GM19372 (cell line): ENCODE measurements around the gene AQP11.
"Not testable (repeated sequence)": the region's sequence is repeated elsewhere in the genome, so short reads cannot be mapped to it uniquely, and the experiment has no call there.

ENCODE experiments used
- ATAC-seq: cut with Tn5 transposase; IDR thresholded peaks from one replicate; pipeline ENCODE4 v1.9.1; 2021; ENCODE audit warnings: mild to moderate bottlenecking, low read depth, moderate library complexity; ENCODE audit not compliant: unreplicated experiment

Gene AQP11, protein sequence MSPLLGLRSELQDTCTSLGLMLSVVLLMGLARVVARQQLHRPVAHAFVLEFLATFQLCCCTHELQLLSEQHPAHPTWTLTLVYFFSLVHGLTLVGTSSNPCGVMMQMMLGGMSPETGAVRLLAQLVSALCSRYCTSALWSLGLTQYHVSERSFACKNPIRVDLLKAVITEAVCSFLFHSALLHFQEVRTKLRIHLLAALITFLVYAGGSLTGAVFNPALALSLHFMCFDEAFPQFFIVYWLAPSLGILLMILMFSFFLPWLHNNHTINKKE

DNA sequence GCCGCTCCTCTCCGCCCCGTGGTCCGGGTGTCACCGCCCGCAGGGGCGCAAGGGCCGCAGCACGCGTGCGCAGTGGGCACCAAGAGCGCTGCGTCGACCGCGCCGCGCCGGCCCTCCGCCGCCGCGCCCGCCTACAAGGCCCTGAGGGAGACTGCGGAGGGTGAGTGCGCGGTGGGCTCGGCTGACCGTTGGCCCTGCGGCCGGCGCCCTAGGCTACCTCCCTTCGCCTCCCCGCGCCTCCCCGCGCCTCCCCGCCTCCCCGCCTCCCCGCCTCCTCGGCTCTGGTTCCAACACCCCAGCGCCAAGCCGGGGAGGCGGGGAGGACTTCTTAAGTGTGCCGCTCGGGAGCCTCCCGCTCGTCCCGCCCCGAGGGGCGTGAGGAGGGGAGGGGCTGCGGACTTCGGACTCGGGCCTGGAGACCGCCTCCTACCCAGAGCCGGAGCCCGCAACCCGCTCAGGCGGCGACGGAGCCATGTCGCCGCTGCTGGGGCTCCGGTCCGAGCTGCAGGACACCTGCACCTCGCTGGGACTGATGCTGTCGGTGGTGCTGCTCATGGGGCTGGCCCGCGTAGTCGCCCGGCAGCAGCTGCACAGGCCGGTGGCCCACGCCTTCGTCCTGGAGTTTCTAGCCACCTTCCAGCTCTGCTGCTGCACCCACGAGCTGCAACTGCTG is at the start of gene AQP11:
Gene AQP11 (plus strand): TSS at position 433 of the 673 bp plus-strand sequence. CDS start 40 bp downstream, at position 473.
- peak; percentile 83 for ATAC-seq

DNA sequence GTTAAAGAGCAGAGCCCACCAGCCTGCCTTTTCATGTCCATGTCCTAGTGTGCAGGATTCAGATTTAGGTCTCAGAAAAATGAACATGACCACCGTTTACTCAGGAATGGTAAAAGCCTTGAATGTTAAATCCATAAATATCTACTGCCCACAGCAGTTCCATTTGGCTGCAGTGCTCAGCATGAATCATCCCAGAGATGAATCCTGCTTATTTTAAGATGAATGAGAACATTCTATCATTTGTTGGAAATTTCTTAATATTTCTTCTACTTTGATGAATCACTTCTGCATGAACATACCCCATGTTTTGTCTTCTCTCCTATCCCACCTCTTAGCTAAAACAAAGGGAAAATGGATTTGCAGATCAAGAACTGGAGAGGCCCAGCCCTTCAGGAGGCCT is 47.5 kb upstream of the AQP11 start:
- ATAC-seq = no peak

DNA sequence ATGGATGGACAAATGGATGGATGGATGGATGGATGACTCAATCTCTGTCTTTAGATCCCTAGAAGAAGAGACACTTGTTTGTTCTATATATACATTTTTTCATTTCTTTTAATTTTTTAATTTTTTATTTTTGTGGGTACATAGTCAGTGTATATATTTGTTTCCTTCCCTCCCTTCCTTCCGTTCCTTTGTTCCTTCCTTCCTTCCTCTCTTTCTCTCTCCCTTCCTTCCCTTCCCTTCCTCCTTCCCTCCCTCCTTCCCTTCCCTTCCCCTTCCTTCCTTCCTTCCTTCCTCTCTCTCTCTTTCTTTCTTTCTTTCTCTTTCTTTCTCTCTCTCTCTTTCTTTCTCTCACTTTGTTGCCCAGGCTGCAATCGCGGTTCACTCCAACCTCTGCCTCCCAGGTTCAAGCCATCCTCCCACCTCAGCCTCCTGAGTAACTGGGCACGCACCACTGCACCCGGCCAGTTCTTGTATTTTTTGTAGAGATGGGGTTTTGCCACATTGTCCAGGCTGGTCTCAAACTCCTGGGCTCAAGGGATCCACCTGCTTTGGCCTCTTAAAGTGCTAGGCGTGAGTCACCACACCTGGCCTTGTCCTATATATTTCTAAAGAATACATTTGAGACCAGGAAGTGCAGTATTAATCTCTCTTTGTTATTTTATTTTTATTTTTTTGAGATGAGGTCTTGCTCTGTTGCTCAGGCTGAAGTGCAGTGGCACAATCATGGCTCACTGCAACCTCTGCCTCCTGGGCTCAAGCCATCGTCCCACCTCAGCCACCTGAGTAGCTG is 42.5 kb upstream of the AQP11 start:
- ATAC-seq = no peak

DNA sequence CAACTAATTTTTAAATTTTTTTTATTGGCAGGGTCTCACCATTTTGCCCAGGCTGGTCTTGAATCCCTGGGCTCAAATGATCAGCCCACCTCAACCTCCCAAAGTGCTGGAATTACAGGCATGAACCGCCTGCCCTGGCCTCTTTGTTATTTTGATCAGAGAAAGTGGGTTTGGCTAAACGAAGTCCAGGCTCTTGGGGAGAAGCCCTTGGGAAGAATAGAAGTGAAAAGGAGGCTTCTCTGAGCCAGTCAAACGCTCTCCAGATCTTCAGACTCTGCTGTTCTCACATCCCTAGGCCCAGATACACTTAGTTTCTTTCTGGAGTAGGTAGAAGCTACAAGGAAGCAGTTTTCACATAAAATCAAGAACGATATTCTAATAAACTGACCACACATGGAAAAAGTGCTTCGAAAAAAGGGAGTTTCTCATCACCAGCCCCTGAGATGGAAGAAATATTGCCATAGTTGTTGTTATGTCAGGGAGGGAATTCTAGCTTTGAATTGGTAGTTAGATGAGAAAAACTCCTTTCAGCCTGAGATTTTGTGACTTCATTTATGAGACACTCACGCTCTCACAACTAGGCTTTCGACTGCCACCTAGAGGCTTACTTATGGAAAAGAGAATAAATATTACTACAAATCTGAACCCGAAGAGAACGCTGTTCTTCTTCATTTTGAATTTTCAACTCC is 41.7 kb upstream of the AQP11 start:
- ATAC-seq = no peak

DNA sequence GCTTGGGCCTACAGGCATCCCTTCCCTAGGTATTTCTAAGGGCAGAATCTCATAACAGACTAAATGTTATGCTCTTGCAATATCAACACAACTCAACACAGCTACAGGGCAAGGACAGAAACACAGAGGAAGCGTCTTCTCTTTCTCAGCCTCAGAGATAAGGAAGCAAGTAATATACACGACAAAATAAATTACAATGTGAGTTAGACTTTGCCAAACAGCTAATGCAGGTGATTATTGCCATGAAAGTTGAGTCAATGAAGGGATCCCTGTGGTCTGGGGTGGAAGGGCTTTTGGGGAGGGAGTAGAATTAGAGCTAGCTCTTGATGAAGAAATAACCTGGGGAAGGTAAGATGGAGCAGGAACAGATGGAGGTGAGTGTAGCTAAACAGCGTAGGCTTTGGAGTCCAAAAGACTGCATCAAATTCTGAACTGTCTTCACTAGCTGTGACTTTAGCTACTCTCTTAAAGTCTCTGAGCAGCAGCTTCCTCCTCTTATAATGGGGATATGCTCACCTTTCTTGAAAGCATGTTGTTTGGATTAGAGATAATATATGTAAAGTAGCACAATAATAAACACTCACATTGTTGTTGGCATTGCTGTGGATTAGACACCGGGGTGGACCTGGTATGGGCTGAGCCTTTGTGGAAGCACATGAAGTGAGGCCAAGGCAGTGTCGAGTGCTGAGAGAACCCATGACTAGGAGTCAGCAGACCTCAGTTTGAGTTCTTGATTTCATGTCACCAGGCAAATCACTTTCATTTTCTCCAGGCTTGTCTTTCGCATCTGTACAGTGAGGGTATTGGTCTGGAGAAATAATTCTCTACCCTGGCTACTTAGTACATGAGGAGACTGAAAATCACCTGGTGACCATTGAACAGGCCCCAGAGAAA is 41.0 kb upstream of the AQP11 start:
- ATAC-seq = no peak

DNA sequence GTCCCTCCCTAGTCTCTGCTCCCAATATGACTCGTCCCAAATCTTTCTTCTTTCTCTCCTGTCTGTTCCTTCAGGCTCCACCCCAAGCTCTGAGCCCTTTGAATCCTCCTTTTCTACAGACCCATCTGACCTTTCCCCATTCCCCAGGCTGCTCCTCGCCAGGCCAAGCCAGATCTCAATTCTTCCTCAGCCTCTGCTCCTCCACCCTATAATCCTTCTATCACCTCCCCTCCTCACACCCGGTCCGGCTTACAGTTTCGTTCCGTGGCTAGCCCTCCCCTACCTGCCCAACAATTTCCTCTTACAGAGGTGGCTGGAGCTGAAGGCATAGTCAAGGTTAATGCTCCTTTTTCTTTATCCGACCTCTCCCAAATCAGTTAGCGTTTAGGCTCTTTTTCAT is 38.3 kb upstream of the AQP11 start:
- not testable (repeated sequence) for ATAC-seq

DNA sequence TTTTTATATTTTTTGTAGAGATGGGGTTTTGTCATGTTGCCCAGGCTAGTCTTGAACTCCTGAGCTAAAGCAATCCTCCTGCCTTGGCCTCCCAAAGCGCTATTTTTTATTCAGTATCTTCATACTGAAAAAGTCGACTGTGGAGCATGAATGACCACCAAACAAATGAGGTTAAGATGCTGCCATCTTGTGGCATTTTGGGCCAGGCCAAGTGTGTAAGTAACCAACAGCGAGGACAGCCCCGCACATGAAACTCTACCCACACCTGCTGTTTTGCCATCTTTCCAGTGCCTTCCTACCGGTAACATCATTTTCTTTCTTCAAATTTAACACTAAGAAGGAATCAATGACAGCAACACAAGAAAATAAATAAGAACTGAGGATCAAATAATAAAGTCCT is 32.2 kb upstream of the AQP11 start:
- no peak for ATAC-seq

DNA sequence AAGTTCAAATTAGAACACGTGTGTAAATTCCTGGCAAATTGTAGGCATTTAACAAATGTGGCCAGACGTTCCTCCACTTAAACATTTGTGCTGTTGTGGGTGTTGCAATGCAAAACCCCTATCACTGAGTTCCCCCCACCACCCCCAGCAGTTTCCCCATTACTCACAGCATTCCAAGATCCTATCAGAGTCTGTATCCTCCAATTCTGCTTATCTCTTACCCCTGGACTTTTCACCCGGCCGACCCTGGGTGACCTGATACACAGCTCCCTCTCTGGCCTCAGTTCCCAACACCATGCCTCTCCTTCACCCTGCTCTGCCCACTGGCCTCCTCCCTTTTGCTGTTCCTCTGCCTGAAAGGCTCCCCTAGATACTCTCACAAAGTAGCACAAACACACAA is 31.4 kb upstream of the AQP11 start:
- no peak for ATAC-seq

DNA sequence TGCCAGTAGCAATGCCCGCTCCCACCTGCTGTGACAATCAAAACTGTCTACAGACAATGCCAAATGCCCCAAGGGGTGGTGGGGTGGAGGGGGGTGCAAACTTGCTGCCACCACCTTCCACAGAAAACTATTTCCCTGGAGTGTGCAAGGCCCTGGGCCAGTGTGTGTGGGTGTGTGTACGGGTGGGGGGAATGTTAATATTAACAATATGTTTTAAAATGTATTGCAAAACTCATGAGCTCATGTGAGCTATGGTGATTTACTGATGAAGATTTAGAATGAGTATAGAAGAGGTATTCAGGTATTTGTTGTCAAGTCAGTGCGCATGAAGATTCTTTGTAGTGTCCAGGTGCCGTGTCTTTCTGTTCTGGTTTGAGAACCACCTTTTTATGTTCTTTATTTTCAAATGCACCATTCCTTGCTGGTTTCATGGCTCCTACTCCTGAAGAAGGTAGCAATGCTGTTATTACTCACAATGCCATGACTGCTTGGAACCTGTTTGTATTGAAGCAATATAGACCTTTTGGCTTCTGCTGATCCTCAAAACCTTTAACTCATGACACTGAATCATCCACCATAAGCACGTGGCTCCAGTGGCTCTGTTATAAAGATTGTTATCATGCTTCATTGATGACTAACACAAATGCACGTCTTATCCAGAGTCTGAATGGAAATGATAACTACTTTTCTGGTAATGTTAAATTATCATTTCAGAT is 29.9 kb upstream of the AQP11 start:
- no peak for ATAC-seq

DNA sequence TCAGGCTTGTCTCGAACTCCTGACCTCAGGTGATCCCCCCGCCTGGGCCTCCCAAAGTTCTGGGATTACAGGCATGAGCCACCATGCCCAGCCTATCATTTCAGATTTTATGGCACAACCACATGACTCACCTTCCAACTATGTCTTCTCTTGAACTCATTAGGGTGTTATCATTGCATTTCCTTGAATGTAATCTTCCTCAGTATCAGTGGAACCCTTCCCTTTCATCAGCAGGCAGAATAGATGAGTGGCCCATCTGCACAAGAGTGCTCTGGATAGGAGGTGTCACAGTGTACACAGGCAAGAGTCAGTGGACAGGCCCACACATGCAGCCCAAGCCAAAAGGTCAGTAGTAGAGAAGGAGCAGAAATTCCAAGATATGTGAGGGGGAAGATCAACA is 29.1 kb upstream of the AQP11 start:
- ATAC-seq = no peak

DNA sequence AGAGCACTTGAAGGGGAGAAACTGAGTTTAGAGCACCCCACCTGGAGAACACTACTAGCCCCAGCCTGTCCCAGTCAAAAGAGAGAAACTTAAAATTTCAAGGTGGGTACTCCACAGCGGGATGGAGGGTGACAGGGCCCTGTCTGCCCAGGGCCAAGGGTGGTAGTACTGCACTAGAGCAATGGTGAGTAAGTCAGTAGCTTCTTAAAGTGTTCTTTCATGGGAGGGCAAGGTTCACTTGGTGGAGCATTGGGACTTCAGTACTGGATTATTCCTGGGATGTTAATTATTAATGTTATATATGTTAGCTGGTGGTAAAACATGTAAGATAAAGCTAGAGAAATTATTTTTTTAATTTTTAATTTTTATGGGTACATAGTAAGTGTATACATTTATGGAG is 28.5 kb upstream of the AQP11 start:
- no peak for ATAC-seq

DNA sequence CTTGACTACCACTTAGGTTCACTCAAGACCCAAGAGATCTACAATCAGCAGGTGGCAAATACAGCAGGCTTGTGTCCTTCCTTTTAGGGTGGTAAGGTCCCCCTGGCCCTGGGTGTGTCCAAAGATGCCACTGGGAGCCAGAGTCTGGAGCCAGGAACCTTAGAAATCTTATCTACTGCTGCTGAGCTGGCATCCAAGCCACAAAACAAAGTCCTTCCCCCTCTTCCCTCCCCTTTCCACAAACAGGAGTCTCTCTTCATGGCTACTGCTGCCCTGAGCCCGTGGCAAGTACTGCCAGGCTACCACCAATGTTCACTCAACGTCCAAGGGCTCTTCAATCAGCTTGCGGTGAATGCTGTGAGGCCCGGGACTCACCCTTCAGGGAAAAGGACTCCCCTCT is 21.4 kb upstream of the AQP11 start:
- ATAC-seq = no peak

DNA sequence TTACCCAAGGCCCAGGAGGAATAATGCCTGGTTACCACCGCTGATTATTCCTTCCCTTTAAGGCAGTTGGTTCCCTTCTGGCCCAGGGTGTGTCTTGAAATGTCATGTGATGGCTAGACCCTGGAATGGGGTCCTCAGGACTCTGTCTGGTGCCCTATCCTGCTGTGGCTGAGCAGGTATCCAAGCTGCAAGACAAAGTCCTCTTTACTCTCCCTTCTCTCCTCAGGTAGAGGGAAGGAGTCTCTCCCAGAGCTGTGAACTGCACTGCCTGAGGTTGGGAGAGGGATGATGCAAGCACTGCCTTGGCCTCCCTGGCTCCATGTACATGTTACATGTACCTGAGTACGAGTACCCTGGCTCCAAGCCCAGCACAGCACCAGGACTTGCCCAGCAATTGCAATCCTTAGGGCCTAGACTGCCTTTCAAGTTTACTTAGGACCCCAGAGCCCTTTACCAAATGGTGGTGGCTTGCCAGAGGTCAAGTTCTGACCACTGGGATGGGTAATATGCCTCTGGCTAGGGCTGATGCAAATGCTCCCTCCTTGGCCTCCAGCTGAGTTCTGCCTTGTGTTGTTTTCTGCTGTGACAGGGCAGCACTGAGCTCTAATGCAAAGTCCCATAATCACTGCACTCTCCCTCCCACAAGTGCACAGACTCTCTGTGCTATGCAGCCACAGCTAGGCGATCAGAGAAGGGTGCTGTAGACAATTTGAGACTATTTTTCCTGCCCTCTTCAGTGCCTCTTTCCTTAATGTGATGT is 20.7 kb upstream of the AQP11 start:
- no peak for ATAC-seq

DNA sequence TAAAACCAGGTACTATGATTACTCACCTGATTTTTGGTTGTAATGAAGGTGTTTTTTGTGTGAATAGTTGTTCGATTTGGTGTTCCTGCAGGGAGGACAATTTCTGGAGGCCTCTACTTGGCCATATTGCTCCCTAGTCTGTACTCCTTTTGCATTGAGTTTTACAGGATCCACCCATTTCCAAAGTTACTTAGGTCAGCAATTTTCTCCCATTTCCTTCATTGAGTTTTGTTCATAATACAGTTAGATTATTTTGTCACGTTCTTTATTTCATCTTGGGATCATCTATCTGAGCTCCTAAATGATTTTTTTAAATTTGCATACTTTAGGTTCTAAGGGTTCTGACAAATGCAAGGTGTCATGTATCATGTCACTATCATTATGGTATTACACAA is 20.1 kb upstream of the AQP11 start:
- no peak for ATAC-seq

DNA sequence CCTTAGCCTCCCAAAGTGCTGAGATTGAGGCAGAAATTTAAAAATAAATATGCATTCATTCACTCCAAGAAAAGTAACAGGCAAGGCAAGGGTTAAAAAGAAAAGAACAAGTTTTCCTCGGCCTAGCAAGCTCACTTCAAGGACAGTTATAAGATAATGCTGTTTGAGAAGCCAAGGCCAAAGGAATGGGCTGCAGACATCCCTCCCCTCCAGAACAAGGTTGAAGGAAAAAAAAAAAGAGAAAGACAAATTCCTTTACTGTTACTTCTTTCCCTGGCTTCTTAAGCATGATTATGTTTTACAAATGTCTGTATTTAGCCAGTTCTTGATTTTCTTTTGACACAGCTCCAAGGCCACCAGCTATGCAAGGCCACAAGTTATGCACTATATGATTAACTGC is 18.9 kb upstream of the AQP11 start:
- not testable (repeated sequence) for ATAC-seq

DNA sequence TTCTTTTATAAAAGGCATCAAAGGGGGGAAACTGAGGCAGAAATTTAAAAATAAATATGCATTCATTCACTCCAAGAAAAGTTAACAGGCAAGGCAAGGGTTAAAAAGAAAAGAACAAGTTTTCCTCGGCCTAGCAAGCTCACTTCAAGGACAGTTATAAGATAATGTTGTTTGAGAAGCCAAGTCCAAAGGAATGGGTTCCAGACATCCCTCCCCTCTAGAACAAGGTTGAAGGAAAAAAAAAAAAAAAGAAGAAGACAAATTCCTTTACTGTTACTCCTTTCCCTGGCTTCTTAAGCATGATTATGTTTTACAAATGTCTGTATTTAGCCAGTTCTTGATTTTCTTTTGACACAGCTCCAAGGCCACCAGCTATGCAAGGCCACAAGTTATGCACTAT is 14.3 kb upstream of the AQP11 start:
- ATAC-seq = not testable (repeated sequence)

DNA sequence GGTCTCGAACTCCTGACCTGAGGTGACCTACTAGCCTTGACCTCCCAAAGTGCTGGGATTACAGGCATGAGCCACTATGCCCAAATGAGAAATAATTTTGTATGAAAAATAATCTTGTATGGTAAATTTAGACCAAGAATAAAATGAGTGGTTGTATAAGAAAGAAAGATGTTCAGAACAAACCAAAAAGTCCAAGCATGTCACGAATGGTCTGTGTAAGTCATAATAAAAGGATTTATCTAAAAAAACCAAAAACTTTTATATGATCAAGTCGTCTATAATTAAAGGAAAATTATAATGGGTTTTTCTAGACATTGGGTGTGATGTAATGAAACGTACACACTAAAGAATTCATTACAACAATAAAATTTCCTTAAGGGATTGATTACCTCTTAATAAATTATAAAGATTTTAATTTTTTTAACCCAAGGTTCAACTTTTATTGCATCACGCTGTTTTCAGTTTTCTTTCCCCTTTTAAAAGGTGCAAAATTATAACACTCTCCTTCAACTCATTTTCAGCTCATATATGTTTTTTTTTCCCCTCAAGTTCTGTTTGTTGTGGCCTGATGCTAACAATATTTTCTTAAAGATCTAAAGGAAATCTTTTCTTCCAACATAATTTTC is 8.9 kb upstream of the AQP11 start:
- ATAC-seq = no peak

DNA sequence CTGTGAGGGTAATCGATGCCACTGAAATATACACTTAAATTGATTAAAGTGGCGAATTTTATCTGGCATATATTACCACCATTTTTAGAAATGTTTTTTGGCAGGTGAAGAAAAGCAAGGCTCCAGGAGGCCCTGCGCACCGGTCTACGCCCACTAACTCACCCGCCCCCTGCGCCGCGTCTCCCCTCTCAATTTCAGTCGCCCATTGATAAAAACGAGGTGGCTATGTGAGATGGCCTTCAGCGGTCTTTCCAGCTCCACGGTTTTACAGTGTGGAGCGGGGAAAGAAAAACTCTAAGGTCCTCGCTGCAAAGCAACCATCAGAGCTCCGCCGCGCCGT is 602 bp upstream of the AQP11 start:
- peak; percentile 11 for ATAC-seq
